AG20443 (cell line): ENCODE results near the gene KLHL29.
A peak's percentile ranks its signal among the peaks of the same experiment; 100 is the strongest.

Experiments used
- DNase-seq: peaks from one replicate; pipeline ENCODE4 v3.0.0; 2012; ENCODE audit warnings: low spot score, mixed read lengths

The KLHL29 gene

DNA sequence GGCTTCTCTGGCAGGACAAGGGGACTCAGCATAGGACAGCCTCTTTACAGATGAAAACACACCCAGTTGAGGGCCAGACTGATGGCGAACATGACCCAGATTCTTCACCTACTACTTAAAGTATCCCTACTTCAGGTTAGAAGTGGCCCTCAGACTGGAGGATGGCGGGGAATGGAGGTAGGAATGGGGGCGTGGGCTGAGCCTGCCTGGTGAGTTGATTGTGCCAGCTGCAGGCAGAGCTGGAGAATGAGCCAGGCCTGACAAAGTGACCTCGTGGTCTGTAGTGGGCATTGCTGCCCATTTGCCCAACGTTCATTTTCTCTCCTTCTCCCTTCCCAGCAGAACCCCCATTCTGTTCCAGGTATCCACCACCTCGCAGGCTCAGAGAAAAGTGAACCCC lies 186.1 kb downstream of the KLHL29 start:
- no peak for DNase-seq

DNA sequence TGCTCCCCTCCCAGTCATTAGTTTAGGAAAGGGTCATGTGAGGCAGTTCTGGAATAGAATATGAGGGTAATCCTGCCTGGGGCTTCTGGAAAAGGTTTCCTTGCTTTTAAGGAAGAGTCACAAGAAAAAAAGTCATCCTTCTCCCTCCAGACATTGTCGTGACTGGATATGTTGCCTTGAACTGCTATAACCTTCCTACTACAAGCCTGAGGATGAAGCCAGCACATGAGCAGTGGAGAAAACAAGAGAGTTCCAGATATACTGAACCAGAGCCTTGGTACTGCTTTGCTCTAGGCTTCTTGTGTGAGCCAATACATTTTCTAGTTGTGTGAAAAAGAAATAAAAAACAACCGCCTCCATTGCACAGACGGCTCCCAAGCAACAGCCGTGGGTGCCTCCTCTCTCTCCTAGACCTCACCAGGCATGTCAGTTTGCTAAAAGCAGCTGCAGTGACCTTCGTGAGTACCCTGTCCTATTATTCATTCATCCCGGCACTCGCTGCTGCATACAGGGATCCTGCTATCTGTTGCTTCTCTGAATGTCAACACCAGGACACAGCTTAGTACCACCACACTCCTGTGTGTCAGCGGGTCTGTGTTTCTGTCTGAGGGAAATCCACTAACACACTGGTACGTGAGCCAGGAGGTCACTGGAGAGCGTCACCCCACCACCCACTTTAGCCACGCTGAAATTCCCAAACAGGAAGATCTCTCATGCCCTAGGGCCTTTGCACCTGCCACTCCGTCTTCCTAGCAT lies 186.7 kb downstream of the KLHL29 start:
- no peak for DNase-seq

DNA sequence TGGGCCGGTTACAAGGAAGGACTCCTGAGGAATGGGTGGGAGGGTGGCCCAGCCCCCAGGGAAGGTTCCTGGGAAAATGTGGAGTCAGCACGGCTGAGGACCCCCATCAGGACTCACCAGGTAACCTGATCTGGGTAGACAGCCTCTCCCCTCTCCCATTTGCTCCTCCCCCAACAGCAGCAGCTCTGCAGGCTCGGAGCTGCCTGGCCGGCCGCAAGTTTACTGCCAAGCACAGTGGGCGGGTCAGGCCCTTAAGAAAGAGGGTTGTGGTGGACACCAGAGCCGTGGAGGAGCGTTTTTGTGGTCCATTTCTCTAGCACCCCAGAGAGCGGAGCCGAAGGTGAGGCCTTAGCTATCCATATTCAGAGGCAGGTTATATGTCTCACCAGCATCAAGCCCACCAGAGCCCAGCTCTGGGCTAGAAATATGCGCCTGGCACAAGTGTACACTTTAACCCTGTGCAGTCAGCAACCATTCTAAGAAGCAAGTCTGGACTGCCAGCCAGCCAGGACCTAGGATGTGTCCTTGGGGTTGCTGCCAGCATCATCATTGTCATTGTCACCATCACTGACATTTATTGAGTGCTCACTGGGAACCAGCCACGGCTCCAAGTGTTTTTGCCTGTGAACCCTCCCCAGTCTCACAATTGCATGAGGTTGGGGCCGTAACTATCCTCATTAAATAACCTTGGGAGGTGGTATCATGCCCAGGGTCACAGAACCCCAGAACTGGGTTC lies 190.1 kb downstream of the KLHL29 start:
- no peak for DNase-seq

DNA sequence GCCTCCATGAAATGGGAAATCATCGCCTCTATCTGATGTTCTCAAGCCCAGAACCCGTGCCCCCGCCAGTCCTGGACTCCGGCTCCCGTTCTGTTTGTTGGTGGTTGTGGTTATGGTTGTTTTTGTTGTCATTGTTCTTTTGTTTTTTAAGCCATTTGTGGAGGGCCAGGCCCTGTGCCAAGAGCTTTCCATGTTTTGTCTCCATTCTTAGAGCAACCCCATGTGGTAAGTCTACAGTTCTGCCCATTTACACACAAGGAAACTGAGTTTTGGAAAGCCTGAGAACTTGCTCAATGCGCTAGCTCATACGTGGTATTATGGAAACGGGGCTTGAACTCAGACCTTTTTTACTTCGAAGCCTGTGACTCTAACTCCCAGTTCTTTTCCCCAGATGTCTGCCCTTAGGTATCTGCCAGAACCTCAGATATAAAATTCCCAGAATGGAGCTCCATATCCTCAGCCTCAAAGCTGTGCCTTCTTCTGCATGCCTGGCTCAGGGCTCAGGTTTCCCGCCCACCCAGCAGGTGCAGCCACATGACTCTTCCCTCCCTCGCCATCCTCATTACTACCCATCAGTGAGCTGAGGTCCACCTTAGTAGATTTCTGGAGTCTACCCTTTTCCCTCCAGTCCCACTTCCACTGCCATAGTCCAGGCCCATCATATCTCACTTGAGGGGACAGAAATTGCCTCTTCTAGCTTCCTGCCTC lies 194.1 kb downstream of the KLHL29 start:
- no peak for DNase-seq

DNA sequence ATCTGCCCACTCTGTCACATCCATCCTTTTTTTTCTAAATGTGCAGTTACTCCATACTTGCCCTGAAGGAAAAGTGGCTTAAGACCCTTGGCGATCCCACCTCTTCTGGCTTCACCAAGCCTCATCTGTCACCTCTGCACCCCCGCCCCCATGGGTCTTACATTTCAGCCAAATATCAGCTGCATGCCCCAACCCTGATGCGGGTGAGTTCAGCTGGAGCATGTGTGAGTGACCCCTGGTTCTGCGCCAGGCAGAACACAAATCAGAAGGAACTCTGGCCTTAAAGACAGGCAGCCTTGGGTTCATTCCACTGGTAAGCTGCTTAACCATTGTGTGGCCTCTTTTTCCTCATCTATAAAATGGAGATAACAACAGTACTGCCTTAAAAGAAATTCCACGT lies 194.7 kb downstream of the KLHL29 start:
- DNase-seq = no peak

DNA sequence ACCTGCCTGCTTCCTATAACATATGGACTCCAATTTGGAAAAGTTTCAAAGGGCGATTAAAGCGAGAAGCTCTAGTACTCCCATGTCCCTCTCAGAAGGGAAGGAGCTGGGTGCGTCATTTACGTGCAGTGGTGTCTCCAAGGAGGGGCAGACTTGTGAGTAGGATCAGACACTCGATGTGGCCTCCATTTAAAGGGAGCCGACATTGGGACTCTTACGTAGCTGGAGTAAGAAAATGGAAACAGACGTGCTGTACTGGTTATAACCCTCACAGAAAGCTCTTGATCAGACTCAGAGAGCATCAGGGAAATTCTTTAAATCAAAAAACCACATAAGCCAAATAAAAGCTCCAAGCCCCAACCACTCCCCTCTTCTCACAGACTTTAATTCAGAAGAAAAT lies 198.5 kb downstream of the KLHL29 start:
- no peak for DNase-seq

DNA sequence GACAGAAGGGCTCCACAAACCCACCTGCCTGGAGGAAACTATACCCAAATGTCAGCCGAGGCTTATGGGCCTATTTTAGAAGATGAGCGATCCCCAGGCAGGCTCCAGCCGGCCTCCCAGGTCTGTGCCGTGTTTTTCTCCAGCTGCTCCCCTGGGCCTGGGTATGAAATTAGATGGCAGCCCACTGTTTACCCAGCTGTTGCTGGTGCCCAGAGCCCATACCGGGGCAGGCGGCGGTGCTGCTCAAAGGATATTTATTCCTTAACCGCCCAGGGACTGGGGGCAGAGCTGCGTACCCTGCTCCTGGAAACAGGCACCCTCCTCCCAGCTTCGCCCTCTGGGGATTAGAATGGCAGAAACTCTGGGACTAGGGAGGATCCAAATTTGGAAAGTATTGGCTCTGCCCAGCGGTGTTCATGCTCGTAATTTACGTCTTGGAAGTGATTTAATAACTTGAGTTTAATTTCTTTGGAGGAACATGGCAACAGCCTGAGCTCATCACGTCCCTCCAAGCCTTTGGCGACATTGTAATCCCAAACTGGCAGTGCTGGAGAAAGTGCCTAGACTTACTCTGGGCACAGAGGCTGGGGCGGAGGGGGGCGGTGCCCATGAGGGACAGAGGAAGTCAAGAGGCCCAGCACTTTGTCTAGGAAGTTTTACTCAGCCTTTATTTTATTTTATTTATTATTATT lies 199.2 kb downstream of the KLHL29 start:
- no peak for DNase-seq

DNA sequence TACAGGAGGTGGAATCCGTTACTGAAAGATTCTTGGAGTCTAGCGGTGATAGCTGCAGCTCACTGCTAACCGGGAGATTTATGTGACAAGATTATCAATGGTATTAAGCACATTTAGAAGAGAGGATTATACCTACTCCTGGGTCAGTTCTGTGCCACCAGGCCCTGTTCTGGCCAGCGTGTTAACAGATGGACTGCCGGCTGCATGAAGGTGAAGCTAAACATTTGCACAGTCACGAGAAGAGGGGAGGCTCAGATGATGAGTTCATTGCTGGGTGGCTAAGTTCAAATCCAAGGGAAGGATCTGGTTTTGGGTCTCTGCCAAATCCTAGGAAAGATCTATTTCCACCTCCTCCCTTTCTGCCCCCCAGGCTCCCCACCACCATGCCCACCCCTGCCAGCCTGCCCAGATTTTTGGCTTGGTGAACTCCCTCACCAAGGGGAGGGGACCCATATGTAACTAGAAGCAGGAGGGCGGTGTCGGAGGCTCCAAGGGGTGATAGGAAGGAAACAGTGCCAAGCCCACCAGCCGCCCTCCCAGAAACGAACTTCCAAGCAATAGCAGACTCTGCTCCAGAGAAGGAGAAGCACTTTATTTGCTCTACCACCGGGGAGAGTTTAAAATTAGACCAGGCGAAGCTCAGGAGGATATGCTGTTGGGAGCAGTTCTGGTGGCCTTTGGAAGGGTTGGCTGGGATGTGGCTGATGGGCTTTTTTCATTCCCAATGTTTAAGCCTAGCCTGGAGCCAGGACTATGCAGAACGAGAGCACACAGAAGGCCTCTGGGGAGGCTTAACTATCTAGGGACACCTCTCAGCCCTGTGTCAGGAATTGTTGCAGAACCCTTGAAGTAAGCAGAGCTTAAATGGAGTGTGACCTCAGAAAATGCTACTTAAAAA lies 200.5 kb downstream of the KLHL29 start:
- DNase-seq = no peak

DNA sequence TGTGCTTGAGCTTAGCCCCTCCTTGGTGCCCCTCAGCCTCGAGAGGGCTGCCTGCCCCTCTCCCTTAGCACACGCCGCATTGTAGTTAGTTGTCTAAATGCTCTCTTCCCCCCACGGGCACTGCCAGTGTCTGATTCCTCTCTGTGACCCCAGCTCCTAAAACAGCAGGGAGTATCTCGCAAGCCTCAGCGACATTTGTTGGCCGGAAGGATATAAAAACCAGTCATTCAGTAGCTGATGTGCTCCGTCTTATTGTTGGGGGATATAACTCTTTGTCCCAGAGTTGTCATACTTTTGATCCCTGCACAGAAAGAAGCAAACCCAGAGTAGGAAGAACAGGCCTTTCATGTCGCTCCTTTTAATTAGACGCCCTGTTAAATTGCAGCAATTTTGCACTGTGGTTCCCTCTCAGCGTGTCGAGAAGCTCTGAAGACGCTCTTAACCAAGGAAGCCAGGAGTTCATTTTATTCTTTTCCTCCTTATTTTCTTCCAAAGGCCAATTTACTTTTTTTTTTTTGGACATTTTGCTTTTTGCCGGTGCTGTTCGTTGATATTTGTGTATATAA lies 201.8 kb downstream of the KLHL29 start:
- DNase-seq = no peak

DNA sequence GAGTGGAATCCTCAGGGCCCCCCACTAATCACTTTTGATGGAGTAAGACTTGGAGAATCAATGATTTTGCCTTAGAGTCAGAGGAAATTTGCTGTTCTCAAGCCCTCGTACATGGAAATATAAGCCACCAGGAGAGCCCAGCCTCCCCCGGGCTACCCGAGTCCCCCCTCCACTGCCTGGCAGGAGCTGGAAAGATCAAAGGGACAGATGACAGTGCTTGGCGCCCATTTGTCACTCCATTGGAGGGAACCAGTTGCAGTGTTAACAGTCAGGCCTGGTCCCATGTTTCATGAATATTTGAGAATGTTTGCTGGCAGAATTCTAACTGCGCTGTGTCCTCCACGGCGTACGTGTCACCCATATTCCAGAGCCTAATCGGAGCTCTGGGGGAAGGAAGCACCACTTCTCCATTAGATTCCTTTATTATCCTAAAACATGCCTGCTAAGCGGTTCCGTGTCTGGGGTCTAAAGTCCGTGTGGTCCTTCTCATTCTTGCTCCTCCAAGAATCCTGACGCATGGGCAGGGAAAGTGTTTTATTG lies 202.4 kb downstream of the KLHL29 start:
- DNase-seq = no peak

DNA sequence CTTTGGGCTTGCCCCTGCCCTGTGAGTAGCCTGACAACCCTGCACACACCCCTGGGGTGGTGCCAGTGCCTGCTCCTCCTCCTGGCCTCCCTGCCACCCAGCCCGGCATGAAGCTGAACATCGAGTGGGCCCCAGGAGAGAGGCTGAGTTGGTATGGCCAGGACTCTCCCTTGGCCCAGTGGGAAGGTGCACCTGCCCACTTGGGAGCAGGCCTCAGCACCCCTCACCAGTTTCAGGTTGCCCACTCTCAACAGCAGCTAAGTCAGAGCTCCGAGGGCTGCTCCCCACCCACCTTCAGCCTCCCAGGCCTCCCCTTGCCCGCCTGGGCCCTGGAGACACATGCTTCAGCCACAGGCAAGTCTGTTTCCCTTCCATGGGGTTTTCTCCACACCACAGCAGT lies 203.1 kb downstream of the KLHL29 start:
- no peak for DNase-seq

DNA sequence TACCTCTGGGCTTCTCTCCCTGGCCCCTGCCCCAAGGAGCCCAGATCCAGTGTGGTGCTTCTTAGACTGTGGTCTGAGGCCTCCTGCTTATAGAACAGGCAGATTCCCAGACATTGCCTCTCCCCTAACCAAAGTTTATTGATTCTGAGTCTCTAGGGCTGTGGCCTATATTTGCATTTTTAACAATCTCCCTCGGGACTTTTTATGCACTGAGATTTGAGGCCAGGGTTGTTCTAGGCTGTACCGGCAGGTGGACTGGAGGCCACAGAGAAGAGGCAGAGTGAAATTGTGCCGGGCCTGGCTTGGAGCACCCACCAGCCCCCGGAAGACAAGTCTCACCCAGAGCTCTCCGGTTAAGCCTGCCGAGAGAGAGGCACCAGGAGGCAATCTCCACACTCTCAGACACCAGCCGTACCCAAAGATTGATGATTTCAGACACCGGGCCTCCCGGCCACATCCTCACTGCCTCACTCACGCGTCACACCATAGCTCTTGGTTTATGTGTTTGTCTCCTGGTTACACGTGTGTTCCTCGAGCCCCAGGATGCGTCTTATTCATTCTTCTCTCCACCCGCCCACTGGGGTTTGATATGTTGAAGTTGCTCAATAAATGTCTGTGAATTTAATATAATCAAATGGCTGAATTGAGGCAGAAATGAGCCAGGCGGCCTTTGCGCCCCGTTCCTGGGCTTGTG lies 203.7 kb downstream of the KLHL29 start:
- no peak for DNase-seq

DNA sequence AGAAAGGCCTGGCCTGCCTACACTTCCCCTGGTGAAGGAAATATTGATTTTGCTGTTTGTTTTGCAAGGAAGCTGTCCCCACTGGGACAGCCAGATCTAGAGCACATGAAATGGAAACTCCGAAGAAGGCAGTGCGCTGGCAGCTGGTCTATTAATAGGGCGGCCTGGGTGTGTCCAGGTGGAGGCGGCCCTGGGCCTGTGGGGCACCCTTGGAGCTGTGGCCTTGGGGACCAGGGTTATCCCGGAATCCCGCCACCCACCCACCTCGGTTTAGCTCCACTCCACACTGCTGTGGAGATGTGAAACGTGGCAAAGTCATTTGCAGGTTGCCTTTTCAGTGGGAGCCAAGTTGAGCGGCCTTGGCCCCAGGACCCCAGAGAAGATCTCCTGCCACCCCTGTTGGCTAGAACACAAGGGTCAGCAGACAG lies 204.3 kb downstream of the KLHL29 start:
- no peak for DNase-seq

DNA sequence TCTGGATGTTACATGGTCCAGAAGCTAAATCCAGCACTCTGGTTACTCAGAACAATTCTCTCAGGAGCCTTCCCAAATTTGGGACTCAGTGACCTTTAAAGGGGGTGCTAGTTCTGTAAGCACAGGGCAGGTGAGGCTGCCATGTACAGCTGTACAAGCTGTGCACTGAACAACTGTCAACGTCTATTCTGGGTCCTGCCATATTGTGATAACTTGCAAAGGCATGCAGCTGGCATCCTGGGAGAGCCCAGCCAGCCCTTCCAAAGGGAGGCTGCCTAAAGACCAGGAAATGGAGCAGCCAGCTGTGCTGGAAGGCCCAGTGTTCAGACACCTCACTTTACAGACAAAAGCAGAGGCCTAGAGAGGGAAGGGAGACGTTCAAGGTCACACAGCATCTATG lies 204.8 kb downstream of the KLHL29 start:
- DNase-seq = peak; percentile 38

DNA sequence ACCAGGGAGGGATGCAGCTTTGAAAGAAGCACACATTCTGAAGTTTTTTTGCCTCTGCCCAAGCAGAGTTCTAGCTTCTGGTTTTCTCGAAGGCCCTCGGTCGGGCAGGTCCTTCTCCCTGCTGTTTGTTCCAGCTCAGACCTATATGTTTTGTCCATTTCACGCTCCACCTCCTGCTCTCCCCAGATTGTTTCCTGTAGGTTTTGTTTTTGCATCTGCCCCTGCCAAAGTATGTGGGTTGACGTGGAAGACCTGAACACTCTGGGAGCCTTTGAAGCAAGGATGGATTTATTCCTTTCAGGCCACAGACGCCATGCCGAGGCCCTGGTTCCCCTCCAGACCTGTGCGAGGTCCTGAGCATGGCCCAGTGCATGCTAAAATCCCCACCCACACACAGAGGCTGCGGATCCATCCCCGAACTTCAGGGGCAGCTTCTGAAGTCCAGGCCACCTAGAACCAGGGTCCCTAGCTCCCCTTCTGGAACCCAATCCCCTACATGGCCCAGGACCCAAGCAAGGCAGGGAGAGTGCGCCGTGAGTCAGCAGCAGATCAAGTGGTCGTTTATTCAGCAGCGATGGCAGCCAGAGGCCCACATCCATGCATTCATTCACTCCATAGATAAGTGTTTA lies 205.4 kb downstream of the KLHL29 start:
- DNase-seq = no peak

DNA sequence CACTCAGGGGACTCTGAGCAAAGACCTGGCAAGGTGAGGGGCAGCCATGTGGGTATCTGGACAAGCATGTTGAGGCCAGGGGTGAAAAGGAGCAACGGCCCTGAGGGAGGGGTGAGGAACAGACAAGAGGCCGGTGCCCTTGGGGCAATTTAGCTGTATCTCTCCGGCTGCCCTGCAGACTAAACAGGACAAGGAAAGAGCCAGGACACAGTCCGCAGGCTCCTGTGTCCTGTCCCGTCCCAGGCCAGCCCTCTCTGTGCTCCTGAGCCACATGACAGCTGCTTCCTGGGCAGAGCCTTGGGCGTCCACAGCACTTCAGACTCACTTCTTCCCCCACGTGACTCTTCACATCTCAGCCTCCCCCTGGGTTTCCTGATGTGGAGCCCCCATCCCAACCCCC lies 206.1 kb downstream of the KLHL29 start:
- DNase-seq = no peak

DNA sequence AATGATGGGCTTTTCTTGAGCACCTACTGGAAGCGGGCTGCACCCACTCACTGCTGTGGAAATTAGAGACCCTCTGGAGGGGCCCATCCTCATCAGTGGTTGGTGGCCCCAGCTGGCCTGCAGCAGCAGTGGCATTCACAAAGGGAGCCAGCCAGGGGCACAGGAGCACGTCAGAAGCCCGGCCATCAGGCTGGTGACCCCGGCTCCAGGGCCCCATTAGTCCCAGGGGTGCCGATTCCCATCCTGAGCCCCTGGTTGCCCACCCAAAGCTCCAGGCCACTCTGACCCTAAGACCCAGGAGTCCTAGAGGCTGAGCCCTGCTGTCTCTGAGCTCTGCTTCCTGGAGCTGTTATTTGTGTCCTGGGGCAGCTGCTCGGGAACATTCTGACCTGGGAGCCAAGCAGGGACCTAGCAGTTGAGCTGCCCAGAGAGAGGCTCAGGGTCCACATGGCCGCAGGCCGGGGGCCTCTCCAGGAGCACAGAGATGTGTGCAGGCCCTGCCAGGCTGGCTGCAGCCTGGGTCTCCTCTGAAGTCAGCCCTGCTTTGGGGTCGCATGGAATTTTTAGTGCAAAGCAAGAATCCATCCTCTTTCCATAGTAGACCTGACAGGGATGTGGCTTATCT lies 207.2 kb downstream of the KLHL29 start:
- DNase-seq = no peak

DNA sequence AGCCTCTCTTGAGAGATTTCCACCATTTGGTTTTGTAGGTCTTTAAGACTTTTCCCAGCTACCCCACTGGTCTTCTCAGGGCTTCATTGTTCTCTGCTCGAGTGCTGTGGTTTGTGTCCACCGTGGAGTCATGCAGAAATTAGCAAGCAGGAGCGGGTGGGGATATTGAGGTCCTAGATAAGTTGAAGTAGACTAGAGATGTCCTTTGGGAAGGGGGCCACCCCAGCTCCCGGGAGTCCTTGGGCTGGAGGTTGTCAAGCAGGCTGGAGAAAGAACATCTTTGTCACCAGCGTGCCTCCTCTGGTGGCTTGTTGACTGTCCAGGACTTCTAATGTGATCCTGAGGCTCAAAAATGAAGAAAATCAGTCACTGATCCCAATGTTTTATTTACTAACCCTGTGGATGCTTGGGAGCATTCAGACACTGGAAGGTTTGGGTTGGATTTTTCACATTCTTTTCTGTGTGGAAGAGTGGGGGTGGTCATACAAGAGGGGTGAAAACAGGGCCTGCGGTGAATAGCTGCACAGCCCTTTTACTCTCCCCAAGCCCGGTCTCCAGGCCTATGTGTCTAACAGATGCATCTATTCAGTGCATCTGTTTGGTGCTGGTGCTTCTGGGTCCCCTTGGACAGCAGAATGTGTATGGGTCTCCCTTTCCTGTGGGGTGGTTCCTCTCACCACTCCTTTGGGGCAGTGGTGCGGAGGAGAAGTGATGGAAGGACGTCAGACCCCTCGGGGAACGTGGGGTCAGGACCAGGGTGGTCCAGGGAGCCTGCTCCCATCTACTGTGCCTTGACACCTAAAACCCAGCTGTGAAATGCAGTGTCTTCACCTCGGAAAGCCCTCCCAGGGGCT lies 208.1 kb downstream of the KLHL29 start:
- no peak for DNase-seq
